ENCODE data around the gene PPP6R1. TPM values are rescaled to one million over a fixed set of nuclear protein-coding genes. Genes with fewer than 3 reads are reported as not detected.
"Not testable (repeated sequence)": the region's sequence is repeated elsewhere in the genome, so short reads cannot be mapped to it uniquely, and the experiment has no call there.

The PPP6R1 gene
- total RNA-seq, 1 donor from 2014 or later: 40.4 TPM

GRCh38 chr19:55230329-55230728 is 28.5 kb downstream of the PPP6R1 start:
- intact Hi-C loops (cut with DNase I): no loop called here
- ATAC-seq (no peak), DNase-seq (ENCODE audit: low spot score) (peak; percentile 31)

DNA sequence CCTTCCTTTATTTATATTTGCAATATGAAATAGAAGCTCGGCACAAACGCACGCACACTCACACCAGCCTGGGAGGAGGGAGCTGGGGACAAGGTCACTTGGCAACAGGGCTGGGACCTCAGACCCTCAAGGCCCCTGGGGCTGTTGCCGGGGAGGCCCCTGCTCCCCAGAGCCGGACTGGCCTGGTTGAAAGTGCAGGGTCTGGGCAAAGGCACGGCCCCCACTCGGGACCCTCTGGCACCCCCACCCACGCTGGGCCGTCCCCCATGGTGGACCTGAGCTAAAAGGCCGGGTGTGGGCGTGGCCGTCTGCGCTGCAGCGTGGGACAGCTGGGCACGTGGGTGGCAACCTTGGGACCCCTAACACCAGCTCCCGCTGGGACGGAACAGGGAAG is 29.0 kb downstream of the PPP6R1 start:
- DNase-seq (ENCODE audit: low spot score) (no peak), ATAC-seq (peak; percentile 9)
- intact Hi-C loops (cut with DNase I): no loop called here

DNA sequence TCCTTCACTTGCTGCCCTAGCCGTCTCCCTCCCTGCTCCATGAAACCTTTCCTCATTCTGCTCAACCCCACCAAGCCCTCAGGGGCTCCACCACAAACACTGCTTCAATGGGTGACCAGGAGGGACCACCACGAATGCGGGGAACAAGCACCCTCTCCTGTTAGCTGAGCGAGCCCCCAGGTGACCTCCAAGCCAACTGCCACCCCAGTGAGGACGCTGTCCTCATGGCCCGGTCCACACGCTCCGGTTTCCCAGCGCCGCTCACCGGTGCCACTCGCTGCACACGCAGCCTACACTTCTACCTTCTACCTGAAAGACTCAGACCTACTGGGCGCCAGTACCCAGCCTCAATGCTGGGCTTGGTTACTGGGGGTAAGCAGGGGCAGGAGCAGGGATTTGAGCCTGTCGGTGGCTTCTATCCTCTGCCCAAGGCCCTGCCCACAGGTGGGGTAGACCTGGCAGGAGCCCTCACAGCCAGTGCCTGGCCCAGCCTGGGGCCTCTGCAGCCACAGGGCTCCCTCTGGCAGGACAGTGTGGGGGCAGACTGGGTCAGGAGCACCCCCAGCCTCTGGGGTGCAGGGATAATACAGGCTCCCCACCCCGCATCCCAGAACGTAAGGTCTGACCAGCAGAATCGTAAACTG is 29.6 kb downstream of the PPP6R1 start:
- DNase-seq (ENCODE audit: low spot score): no peak
- ATAC-seq: no peak
- intact Hi-C loops (cut with DNase I): no loop called here

- intact Hi-C loops (cut with DNase I): no loop called here
- ATAC-seq (no peak), DNase-seq (ENCODE audit: low spot score) (no peak)
Observed at GRCh38 chr19:55228403-55229031, 30.3 kb downstream of the PPP6R1 start, which contains the start of gene TMEM86B. TMEM86B (minus strand) TSS chr19:55228763; CDS start chr19:55228741, 22 bp downstream.

- intact Hi-C loops (cut with DNase I): no loop called here
Observed at GRCh38 chr19:55228015-55228391, 30.8 kb downstream of the PPP6R1 start.

GRCh38 chr19:55227241-55228014 is 31.4 kb downstream of the PPP6R1 start:
- DNase-seq (ENCODE audit: low spot score) (no peak), ATAC-seq (no peak)
- intact Hi-C loops (cut with DNase I): no loop called here

More at GRCh38 chr19:55228015-55228391, 30.8 kb downstream of the PPP6R1 start:
- DNase-seq (ENCODE audit: low spot score) (no peak), ATAC-seq (no peak)

DNA sequence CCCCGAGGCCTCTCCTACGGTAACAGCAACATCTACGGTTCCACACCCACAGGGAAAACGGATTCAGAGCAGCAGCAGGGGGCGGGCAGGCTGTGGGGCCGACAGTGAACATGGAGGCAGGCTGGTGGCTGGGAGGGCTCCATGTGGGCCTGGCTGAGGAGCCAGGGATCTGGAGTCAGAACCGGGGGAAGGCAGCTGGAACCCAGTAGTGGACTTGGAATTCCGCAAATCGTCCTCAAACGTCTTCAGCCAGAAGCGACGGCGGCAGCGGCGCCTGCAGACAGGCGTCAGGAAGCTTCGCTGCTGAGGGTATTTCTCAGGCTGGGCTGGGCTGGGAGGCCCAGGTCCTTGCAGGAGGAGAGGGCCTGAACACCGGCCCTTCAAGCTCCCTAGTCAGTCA is 32.0 kb downstream of the PPP6R1 start:
- DNase-seq (ENCODE audit: low spot score) (no peak), ATAC-seq (no peak)
- intact Hi-C loops (cut with DNase I): no loop called here

- ATAC-seq: no peak
- intact Hi-C loops (cut with DNase I): no loop called here
- DNase-seq (ENCODE audit: low spot score): no peak
Observed at GRCh38 chr19:55226273-55226672, 32.5 kb downstream of the PPP6R1 start.

GRCh38 chr19:55225415-55225958 is 33.3 kb downstream of the PPP6R1 start:
- intact Hi-C loops (cut with DNase I): no loop called here
- no peak for DNase-seq (ENCODE audit: low spot score)
- ATAC-seq: no peak

DNA sequence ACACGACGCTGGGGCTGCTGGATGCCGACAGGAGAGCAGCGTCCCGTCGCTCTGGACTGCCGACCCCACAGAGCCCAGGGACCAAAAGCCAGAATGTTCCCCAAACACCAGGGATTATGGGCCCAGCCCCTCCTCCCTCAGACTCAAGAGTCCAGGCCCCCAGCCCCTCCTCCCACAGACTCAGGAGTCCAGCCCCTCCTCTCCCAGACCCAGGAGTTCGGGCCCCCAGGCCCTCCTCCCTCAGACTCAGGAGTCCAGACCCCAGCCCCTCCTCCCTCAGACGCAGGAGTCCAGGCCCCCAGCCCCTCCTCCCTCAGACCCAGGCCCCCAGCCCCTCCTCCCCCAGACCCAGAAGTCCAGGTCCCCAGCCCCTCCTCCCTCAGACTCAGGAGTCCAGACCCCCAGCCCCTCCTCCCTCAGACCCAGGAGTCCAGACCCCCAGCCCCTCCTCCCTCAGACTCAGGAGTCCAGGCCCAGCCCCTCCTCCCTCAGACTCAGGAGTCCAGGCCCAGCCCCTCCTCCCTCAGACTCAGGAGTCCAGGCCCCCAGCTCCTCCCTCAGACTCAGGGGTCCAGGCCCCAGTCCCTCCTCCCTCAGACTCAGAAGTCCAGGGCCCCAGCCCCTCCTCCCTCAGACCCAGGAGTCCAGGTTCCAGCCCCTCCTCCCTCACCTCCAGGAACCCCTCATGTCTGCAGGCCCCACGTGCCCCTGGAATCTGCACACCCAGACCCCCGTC is 34.0 kb downstream of the PPP6R1 start:
- DNase-seq (ENCODE audit: low spot score); ATAC-seq; intact Hi-C loops (cut with DNase I): not testable (repeated sequence)

- no peak for DNase-seq (ENCODE audit: low spot score)
- intact Hi-C loops (cut with DNase I): no loop called here
- no peak for ATAC-seq
Observed at GRCh38 chr19:55224038-55224665, 34.7 kb downstream of the PPP6R1 start.

DNA sequence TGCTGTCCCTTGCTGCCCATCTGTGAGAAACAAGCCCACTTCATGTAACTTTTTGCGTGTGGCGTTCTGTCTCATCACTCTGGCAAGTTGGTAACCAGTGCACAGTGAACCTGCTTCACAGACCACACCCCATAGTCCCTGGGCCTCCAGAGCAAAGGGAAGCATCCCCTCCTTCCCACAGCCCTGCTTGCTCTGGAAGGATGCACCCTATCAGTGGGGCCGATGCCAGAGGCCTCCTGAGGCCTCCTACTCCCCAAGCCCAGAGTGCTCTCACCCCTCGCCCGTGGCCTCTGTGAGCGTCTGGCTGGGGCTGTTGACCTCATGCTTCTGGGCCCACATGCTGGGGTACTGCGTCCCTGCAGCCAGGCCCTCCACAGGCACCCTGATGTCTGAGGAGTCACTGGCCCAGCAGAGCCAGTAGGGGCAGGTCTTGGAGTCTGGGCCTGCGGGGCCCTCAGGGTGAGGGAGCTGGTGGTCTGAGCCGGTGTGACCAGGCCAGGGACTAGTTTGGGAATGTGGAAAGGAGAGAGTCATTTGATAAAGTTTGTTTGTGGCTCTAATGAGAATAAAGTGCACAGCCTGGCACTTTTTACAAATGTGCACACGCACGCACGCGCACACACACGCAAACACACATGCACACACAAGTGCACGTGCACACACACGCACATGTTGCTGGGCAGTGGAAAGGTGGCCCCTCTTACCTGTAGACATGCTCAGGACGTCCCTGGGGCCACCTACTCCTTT is 35.4 kb downstream of the PPP6R1 start:
- intact Hi-C loops (cut with DNase I): no loop called here
- ATAC-seq (no peak), DNase-seq (ENCODE audit: low spot score) (no peak)

DNA sequence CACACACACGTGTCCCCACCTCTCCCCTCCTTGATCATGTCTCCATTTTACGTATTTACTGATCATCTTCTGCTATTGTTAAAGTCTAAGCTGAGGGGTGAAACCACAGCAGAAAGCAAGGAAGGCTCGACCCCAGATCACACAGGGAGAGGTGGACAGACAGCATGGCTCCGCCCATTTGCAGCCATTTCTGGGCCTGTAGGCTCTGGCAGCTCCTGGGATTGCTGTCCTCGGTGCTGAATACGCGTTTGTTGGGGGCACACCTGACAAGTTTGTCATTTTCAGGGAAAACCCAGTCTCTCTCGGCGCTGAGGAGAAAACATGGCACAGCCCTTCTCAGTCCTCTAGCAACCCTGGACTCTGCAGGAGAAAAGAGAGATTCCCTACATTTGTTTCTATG is 38.3 kb downstream of the PPP6R1 start:
- intact Hi-C loops (cut with DNase I): no loop called here
- no peak for ATAC-seq
- DNase-seq (ENCODE audit: low spot score): no peak

GRCh38 chr19:55216461-55217198 is 42.2 kb downstream of the PPP6R1 start:
- ATAC-seq (peak; percentile 83), DNase-seq (ENCODE audit: low spot score) (peak; percentile 81)
- intact Hi-C loops (cut with DNase I): no loop called here

GRCh38 chr19:55213547-55213946 is 45.3 kb downstream of the PPP6R1 start:
- intact Hi-C loops (cut with DNase I): no loop called here
- DNase-seq (ENCODE audit: low spot score) (no peak), ATAC-seq (no peak)

GRCh38 chr19:55212447-55212846 is 46.4 kb downstream of the PPP6R1 start:
- intact Hi-C loops (cut with DNase I): no loop called here
- DNase-seq (ENCODE audit: low spot score) (no peak), ATAC-seq (no peak)

GRCh38 chr19:55209693-55210472 is 48.9 kb downstream of the PPP6R1 start:
- intact Hi-C loops (cut with DNase I): no loop called here
- ATAC-seq (no peak), DNase-seq (ENCODE audit: low spot score) (no peak)

All from sciatic nerve (tissue), 2 donors.